Measurements from ENCODE around the gene TNNT3.
A peak's percentile ranks its signal among the peaks of the same experiment; 100 is the strongest.
"Not testable (repeated sequence)": the region's sequence is repeated elsewhere in the genome, so short reads cannot be mapped to it uniquely, and the experiment has no call there.

TNNT3 gene

DNA sequence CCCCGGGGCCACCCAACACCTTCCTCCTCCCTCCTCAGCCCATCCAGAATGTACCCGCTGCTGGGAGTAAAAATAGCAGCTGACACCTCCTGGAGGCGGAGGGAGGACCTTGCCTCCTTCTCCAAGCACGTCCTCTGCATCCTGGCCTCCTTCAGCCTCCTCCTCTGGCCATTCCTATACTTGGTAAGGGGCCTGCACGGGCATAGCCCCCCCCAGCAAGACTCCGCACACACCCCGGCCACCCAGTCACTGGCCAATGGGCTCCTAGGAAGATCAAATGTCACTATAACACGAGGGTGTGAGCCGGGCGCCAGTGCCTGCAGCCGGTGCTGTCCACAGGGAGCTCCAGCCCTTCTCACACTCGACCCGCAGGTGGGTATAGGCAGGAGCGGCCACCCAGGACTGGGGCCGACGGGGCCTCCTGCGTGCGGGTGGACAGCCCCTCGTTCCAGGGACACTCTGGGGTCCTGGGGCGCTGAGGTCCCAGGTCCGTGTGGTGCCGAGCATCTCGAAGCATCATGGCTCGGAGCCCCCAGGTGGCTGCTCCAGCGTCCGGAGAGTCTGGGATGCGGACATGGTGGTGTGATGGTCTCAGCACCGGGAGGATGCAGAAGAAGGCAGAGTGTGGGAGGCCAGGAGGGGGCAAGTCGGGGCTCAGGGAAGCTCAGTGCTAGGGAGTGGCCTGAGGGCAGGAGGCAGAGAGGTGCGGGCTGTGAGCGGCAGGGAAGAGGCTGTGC lies at the start of gene TNNT3:
TNNT3 (plus strand) TSS at position 313 of the 737 bp plus-strand sequence. CDS start 3,172 bp downstream, outside the sequence.
- no peak for DNase-seq
- no peak for ATAC-seq

DNA sequence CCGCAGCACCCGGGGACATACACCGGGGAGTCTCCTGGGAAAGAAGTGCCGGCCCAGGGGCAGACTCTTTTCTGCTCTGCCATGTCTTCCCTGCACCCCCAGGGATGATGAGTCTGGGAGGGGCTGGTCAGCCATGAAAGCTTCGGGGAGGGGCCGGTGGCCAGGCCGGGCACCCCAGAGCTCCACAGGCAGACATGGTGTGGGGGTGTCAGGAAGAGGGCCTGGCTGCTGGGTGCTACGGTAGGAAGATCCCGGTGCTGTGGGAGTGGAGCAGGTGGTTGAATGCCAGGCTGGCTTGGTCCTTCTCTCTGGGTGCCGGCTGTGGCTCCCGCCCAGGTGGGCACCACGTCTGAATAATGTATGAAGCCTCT lies 49.2 kb upstream of the TNNT3 start:
- DNase-seq (no peak), ATAC-seq (no peak)

DNA sequence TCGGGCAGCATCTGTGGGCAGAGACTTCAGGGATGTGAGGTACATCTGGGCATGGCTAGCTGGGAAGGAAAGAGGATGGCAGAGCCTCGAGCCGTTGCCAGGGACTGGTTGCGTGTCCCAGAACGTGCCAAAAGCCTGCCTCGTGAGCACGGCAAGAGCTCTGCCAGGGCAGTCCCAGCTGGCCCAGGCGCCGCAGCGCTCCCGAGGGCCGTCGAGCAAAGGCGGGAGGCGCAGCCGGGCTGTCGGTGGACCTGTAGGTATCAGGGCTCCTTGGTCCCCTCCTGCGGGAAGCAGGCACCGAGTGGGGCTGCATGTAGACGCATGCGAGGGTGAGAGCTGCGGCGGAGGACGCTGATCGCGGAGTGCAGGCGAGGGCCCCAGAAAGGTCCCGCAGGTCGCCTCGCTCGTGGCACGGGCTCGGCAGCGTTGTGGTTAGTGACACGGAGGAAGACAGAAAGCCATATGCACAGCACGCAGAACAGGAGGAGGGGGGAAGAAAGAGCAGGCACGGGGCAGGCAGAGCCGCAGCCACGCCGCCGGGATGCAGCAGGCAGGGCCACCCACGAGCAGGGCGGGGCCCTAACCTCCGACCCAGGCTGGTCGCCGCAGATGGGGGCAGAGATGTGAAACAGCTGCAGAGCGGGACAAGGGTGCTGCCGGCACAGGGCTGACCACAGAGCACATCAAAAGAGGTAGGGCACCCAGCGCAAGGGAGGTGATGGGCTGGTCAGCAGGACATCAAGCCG lies 48.6 kb upstream of the TNNT3 start:
- ATAC-seq (peak; percentile 55), DNase-seq (peak; percentile 48)

DNA sequence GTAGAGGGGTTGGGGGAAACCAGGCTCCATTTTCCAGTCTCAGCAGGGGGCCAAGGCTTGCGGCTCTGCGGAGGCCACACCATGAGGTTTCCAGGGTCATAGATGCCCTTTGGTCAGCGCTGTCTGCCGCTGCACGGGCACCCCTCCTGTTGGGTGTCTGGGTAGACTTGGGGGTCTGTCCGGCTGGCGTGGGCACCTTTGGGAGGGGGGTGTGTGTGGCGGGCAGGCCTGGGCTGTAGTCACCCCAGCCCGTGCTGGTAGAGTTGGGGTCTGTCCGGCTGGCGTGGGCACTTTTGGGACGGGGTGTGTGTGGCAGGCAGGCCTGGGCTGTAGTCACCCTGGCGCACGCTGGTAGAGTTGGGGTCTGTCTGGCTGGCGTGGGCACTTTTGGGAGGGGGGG lies 48.0 kb upstream of the TNNT3 start:
- no peak for DNase-seq
- ATAC-seq, result no peak

DNA sequence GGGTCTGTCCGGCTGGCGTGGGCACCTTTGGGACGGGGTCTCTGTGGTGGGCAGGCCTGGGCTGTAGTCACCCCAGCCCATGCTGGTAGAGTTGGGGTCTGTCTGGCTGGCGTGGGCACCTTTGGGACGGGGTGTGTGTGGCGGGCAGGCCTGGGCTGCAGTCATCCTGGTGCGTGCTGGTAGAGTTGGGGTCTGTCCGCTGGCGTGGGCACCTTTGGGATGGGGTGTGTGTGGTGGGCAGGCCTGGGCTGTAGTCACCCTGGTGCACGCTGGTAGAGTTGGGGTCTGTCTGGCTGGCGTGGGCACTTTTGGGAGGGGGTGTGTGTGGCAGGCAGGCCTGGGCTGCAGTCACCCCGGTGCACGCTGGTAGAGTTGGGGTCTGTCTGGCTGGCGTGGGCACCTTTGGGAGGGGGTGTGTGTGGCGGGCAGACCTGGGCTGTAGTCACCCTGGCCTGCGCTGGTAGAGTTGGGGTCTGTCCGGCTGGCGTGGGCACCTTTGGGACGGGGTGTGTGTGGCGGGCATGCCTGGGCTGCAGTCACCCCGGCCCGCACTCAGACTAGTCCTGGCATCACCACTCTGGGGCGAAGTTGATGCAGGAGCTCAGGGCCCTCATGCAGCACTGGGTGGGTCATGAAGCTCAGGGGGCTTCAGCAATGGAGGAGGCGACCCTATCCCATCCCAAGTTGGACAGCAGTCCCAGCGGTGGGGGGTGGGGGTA lies 47.1 kb upstream of the TNNT3 start:
- ATAC-seq, result no peak
- DNase-seq, result no peak

DNA sequence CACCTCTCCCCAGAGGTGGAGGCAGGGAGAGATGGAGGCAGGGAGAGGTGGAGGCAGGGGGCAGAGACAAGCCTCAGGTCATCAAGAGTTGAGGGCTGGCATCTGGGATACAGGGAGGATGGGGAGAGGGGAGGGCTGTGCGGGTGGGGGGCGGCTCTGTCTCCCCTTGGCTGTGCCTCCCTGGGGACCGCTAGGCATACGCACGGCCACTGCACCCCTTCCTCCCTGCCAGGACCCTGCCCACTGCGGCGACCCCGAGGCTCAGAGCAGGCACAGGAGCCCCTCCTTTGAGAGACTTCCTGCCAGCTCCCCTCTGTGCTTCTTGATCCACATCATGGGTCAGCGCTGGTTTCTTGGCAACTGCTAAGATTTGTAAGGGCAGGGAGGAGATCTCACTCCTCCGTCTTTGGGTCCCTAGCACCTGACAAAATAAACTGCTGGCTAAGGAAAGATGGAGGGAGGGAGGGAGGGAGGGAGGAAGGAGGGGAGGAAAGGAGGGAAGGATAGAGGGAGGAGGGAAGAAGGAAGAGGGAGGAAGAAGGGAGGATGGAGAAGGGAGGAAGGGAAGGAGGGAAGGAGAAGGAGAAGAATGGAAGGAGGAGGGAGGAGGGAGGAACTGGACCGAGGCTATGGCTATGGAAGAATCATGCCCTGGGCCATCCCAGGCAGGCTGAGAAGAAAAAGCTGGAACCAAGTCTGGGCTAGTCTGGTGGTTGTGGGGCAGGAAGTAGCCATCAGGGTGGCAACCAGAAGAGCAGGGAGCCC lies 46.3 kb upstream of the TNNT3 start:
- DNase-seq, result no peak
- peak; percentile 29 for ATAC-seq

DNA sequence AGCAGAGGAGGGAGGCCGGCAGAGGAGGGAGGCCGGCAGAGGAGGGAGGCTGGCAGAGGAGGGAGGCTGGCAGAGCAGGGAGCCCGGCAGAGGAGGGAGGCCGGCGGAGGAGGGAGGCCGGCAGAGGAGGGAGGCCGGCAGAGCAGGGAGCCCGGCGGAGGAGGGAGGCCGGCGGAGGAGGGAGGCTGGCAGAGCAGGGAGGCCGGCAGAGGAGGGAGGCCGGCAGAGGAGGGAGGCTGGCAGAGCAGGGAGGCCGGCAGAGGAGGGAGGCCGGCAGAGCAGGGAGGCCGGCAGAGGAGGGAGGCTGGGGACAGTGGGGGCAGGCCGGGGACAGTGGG lies 45.7 kb upstream of the TNNT3 start:
- not testable (repeated sequence) for DNase-seq, ATAC-seq

DNA sequence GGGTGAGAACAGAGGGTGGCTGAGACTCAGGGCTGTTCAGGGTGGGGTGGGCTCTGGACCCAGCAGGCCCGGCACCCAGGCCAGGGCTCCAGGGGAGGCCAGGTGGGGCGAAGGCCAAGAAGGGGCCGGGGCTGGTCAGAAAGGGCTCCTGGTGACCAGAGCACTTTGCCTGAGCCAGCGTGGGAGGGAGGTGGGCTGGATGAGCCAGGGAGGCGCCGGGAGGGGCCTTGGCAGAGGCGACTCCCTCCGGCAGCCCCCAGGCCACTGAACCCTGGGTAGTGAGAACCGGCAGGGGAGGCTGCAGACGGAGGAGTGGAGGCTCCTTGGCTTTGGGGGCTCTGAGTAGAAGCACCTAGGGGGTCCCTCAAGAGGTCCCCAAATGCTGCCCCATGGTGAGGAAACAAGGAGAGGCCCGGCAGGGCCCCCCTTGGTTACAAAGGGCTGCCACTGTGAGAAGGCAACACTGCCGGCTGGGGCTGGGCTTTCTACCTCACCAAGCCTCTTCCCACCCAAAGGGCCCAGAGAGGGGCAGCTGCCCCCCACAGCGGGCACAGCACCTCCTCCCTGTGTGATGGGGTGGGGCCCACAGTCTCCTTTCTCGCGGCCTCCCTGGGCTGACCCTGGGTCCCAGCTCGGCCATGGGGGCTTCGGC lies 44.9 kb upstream of the TNNT3 start:
- DNase-seq, ATAC-seq: not testable (repeated sequence)

DNA sequence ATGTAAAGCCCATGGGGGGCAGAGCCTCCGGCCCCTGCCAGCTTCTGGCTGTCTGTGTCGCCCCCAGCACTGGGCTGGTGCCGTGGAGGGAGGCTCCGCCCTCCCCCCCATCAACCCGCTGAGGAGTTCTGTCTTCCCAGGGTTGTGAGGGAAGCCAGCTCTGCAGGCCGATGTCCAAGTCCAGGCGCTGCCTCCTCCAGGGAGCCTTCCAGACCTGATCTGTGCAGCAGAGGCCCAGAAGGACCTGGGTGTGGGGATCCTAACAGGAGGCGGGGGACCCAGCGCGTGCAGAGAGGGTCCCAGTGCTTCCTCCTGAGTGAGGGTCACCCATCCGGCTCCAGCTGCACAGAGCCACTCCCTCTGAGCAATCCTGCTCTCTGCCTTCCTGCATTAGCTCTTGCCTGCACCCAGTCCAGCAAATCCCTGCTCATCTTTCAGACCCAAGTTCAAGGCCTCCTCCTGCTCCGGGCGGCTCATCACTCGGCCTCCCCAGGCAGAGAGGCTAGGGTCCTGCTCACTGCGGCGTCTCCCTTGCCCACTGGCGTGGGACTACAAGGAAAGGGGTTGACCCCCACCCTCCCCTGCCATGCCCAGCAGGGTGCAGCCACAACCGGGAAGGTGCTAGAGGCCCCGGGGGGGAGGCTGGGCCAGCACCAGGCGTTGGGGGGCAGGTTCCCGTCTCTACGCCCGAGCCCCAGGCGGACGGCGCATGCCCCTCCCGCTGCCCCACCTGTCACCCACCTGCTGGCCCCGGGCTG lies 44.2 kb upstream of the TNNT3 start:
- no peak for ATAC-seq
- DNase-seq, result no peak

DNA sequence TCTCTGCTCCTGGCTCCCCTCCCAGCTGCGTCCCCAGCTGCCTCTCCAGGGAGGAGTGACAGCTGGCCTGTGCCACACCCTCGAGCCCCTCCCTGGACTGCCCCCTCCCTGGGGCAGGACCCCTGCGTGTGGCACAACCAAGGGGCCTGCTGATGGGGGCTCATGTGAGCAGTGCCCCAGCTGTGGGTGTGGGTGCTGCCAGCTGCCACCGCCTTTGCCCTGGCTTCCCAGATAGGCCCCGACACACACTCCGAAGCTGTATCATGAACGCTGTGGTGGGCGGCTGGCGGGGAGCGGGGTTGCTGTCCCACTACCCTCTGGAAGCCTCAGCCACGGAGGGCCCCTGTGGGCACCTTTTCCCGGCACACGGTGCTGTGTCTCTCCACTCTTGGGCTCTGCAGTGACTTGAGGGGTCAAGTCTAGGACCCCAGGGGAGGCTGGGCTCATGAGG lies 43.6 kb upstream of the TNNT3 start:
- not testable (repeated sequence) for ATAC-seq, DNase-seq

DNA sequence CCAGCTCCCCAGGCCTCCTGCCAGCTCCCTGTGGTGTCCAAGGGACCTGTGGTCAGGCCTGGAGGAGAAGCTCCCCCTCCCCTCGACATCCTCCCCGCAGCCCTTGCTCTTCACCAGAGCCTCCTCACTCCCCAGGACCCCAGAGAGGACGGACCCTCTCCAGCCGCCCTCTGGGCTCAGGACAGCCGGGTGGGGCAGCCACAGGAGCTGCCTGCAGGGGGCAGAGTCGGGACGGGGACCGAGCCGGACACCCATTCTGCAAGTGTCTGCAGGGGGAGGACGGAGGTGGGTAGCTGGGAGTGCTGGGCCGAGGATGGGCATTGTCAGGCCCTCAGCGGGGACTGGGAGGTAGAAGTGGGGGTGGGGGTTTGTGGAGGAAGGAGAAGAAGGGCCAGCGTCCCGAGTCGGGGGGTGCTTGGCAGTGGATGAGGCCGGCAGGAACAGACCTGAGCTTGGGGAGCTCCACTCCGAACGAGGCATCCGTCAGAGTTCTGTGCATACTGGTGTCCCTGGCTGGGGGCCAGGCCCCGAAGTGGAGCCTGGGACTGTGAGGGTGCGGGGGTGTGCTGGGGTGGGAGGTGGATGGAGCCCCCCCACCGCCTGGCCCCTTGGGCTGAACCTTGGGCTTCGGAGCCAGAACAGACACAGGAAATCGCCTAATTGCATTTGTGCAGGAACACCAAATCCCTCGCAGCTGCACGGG lies 43.0 kb upstream of the TNNT3 start:
- DNase-seq (peak; percentile 55), ATAC-seq (no peak)

DNA sequence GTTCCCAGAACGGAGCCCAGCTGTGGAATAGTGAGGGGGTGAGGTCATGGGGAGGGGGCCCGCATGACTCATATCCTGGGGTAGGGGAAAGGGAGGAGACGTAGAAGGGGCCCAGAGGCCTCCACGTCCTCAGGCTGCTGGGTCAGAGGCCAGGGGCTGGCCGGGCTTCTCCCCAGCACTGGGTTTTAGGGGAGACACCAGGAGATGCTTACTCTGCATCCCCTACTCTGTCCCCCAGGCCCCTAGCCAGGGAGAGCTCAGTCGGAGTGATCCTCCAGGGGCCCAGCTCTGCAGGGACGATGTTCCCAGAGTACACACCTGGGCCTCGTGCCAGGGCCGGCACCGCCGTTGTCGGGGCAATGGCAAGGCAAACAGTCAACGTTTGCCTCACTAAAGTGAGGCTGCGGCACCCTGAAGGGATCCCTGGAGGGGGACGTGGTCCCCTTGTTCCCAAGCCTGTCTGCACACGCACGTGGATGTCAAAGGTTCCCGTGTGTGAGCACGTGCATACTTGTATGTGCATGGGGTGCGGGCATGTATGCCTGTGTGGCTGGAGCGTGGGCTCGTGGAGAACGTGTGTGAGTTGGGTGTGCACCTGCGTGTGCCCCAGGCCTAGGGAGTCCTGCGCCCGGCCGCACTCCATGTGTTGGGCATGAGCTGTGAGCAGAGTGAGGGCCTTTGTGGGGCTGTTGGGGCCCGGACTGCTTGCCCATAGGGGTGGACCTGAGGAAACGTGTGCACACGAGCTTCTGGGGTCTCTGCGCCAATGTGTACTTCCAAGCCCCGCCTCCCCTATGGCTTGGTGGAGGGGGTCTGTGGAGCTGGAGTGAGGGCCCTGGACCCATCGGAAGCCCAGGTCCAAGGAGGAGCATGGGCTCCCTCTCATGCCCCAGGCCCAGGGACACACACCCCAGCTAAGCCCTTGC lies 42.0 kb upstream of the TNNT3 start:
- no peak for ATAC-seq
- DNase-seq, result no peak

DNA sequence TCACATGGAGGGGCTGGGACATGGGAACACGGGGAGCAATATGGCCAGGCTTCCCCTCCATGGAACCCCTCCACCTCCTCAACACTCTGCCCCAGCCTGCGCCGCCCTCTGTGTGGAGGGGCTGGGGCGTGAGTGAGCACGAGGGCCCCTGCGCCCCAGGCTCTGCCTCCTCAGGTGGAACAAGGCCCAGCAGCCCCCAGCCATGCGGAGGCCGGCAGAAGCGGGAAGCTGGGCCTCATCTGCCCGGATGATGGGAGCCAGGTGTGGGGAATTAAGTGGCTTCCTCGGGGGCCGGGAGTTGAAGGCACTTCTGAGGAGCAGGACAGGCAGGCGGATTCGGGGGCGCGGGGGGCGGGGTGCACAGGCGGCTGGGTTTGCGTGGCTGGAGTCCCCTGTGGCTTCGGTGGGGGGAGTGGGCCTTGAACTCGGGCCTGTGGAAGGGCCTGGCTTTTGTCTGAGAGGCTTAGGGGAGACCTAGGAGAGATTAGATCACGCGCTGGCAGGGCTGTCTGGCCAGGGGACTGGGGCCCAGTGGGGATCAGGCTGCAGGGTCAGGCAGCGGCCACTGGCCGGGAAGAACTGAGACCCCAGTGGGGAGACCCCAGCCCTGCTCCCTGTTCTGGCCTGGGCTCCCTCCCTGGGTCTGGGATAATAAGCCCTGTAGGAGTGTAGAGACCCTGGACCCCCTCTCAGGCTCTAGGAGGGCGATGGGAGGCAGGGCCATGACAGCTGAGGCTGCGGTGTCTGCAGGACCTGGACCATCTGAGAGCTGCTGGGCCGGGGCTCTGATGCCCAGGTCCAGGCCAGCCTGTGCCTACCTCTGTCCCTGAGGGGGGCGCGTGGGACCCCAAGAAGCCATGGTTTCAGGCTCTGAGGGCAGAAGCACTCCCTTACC lies 41.1 kb upstream of the TNNT3 start:
- ATAC-seq (no peak), DNase-seq (no peak)

DNA sequence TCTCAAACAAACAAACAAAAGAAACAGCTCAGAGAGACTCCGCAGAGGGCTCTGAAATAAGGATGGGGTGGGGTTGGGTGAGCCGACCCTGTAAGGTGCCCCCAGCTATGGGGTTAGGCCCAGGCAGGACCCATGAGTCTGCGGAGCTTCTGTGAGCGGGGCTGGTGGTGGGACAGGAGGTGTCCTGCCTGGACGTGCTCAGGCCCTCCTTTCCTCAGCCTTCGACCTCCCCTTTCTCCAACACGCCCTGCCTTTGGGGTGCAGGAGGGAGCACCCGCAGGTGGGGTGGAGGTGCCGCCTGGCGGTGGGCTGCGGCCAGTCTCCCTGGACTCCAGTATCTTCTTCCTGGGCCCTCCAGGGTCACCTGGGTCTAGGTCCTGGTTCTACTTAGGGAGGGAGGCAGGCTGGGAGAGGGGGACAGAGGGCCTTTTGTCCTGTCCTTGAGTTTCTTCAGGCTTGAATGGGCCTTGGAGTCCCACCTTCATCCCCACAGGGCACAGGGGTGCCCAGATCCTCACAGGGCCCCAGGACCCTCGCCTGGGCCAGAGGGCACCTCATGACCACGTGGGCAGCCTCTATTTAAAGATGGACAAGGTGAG lies 40.1 kb upstream of the TNNT3 start:
- DNase-seq (no peak), ATAC-seq (no peak)

DNA sequence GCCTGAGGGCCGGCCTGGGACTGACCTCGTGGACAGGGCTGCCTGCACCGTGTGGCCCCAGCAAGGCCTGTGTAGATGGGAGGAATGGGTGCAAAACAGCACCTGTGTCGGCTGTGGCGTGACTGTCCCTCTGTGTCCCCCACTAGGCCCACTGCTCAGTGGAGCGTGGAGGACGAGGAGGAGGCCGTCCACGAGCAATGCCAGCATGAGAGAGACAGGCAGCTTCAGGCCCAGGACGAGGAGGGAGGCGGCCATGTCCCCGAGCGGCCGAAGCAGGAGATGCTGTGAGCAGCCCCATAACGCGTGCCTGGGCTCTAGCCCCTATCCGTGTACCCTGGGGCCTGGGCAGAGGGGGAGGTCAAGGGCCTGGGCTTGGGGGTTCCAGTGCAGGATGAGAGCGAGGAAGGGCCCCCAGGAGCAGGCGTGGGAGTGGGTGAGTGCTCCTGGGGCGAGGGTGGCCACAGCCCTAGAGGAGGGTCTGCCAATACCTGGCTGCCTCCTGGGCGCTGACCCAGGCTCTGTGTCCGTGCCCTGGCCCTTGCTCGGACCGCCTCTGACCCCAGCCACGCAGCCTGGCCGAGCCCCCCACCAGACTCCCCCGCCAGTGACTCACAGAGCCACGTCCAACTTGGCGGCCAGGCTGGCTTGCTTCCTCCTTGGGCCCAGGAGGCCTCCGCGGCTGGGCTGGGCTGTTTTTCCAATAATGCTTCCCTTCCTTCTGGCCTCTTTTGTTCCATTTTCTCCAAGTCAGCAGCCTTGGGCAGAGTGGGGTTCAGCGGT lies 39.4 kb upstream of the TNNT3 start:
- no peak for ATAC-seq
- no peak for DNase-seq

DNA sequence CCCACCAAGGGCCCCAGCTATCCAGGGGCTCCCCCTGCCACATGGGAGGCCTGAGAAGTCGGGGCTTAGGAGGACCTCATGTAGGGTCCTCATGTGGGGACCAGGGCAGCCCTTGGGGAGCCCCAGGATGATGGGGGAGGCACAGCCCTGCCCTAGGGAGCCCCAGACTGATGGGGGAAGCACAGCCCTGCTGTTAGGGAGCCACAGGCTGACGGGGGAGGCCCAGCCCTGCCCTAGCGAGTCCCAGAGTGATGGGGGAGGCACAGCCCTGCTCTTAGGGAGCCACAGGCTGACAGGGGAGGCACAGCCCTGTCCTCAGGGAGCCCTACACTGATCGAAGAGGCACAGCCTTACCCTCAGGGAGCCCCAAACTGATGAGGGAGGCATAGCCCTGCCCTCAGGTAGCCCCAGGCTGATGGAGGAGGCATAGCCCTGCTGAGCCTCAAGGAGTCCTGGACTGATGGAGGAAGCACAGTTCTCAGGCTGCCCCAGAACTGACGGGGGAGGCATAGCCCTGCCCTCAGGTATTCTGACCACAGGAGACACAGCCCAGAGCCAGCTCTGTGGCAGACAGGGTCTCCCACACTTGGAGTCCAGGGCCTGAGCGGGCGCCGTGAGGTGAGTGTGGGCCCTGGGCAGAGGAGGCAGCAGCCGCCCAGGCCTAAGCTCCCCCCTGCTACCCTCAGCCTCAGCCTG lies 38.6 kb upstream of the TNNT3 start:
- DNase-seq, result no peak
- no peak for ATAC-seq
